Measurements from ENCODE around the gene SAG. TPM values are rescaled to one million over a fixed set of nuclear protein-coding genes. Genes with fewer than 3 reads are reported as not detected.

SAG gene
- total and polyA plus RNA-seq, 2 experiments from 2014 or later, result 0.47 TPM; not detected in 1

DNA sequence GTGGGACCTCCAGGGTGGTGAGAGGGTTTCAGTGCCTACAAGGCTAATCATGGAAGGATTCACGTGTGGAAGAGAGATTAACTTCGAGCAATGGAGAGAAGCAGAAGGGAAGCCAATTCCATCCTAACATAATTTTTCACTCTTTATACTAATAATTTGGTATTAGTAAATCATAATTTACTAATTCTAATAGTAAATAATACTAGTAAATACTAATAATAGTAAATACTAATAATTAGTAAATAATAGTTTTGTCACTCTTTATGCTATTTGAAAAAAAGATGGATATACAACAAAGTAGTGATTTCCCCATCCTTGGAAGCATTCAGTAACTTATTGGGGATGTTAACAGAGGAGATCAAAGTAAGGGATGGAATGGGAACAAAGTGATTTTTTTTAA is 6.4 kb upstream of the SAG start:
- no peaks in the 10 kb centered on the region for H3K9me2 ChIP-seq (replicated peaks; ENCODE audit: insufficient read depth)
- no peaks in the 10 kb centered on the region for H3K79me2 ChIP-seq
- no peaks in the 10 kb centered on the region for H3K4me1 ChIP-seq (ENCODE audit: insufficient read depth)
- H3K4me2 ChIP-seq, result no peak overlapping the region
- no peak overlapping the region for H3K4me3 ChIP-seq
- DNase-seq (ENCODE audit: low spot score), result no peak
- H3K9me3 ChIP-seq (ENCODE audit: low read depth), result no peaks in the 10 kb centered on the region
- no peaks in the 10 kb centered on the region for H3K27me3 ChIP-seq
- H4K20me1 ChIP-seq (ENCODE audit: insufficient read depth, poor library complexity, severe bottlenecking), result no peaks in the 10 kb centered on the region
- H2AFZ ChIP-seq, result no peak overlapping the region
- TF ChIP-seq EZH2 (IDR thresholded peaks at IDR 0.05; ENCODE audit: borderline replicate concordance) (no peak), EZH2phosphoT487 (IDR thresholded peaks at IDR 0.05; ENCODE audit: low read depth, severe bottlenecking, unreplicated experiment) (no peak)
- TF ChIP-seq, protein P1, sequence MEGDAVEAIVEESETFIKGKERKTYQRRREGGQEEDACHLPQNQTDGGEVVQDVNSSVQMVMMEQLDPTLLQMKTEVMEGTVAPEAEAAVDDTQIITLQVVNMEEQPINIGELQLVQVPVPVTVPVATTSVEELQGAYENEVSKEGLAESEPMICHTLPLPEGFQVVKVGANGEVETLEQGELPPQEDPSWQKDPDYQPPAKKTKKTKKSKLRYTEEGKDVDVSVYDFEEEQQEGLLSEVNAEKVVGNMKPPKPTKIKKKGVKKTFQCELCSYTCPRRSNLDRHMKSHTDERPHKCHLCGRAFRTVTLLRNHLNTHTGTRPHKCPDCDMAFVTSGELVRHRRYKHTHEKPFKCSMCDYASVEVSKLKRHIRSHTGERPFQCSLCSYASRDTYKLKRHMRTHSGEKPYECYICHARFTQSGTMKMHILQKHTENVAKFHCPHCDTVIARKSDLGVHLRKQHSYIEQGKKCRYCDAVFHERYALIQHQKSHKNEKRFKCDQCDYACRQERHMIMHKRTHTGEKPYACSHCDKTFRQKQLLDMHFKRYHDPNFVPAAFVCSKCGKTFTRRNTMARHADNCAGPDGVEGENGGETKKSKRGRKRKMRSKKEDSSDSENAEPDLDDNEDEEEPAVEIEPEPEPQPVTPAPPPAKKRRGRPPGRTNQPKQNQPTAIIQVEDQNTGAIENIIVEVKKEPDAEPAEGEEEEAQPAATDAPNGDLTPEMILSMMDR (IDR thresholded peaks at IDR 0.05; ENCODE audit: poor library complexity), result no peak
- no peak overlapping the region for H3K27ac ChIP-seq
- H3K36me3 ChIP-seq (replicated peaks; ENCODE audit: insufficient read depth, low read depth), result no peaks in the 10 kb centered on the region
- WGBS (ENCODE audit: low lambda C conversion rate, missing lambda C conversion rate), result 86% methylated on average over 2 of the region's 2 CpGs

DNA sequence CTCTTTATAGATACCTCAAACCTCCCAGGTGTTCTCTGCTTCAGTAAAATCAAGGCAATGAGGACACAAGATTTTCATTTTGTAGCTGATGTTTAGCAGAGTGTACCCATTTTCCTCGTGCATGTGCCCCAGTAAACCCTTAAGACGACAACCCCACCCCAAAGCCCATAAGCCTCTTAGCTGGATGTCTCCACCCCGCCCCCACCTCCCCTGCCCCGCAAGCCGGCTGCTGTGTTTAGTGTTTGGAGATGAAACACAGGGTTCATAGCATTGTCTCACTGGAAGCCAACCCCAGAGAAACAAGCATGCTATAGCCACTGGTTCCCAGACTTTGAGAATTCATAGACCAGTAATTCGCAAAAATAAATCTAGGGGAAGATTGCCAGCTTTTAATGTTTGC is 5.8 kb upstream of the SAG start:
- Histone ChIP-seq H2AFZ (no peak overlapping the region), H3K27me3 (no peaks in the 10 kb centered on the region), H3K4me3 (no peak overlapping the region), H3K36me3 (replicated peaks; ENCODE audit: insufficient read depth, low read depth) (no peaks in the 10 kb centered on the region), H4K20me1 (ENCODE audit: insufficient read depth, poor library complexity, severe bottlenecking) (no peaks in the 10 kb centered on the region), H3K4me2 (no peak overlapping the region), H3K79me2 (no peaks in the 10 kb centered on the region), H3K9me3 (ENCODE audit: low read depth) (no peaks in the 10 kb centered on the region), H3K27ac (no peak overlapping the region), H3K4me1 (ENCODE audit: insufficient read depth) (no peaks in the 10 kb centered on the region), H3K9me2 (replicated peaks; ENCODE audit: insufficient read depth) (no peaks in the 10 kb centered on the region)
- WGBS (ENCODE audit: low lambda C conversion rate, missing lambda C conversion rate), result 39% methylated on average over 4 of the region's 6 CpGs
- TF ChIP-seq, protein P1 (IDR thresholded peaks at IDR 0.05; ENCODE audit: poor library complexity), result no peak
- no peak for TF ChIP-seq EZH2phosphoT487 (IDR thresholded peaks at IDR 0.05; ENCODE audit: low read depth, severe bottlenecking, unreplicated experiment)
- no peak for TF ChIP-seq EZH2 (IDR thresholded peaks at IDR 0.05; ENCODE audit: borderline replicate concordance)
- DNase-seq (ENCODE audit: low spot score), result no peak

DNA sequence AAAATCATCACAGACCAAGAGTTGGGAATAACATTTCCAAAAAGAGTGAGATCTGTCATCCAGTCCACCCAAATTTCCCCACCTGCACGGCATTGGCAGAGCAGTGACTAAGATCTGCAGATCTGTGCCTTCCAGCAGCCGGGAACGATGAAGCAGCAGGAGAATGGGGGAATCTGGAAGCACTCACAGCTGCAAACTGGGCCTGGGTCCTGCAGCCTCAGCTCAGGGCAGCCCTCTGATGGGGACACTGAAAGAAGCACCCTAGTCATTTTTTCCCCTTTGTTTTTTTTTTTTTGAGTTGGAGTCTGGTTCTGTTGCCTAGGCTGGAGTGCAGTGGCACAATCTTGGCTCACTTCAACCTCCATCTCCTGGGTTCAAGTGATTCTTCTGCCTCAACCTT is 4.4 kb upstream of the SAG start:
- WGBS (ENCODE audit: low lambda C conversion rate, missing lambda C conversion rate), result 86% methylated on average over 3 of the region's 3 CpGs
- Histone ChIP-seq H4K20me1 (ENCODE audit: insufficient read depth, poor library complexity, severe bottlenecking) (no peaks in the 10 kb centered on the region), H3K36me3 (replicated peaks; ENCODE audit: insufficient read depth, low read depth) (no peaks in the 10 kb centered on the region), H3K4me1 (ENCODE audit: insufficient read depth) (no peaks in the 10 kb centered on the region), H3K27ac (no peak overlapping the region), H3K79me2 (no peaks in the 10 kb centered on the region), H3K4me3 (no peak overlapping the region), H2AFZ (no peak overlapping the region), H3K9me2 (replicated peaks; ENCODE audit: insufficient read depth) (no peaks in the 10 kb centered on the region), H3K9me3 (ENCODE audit: low read depth) (no peaks in the 10 kb centered on the region), H3K4me2 (no peak overlapping the region), H3K27me3 (no peaks in the 10 kb centered on the region)
- TF ChIP-seq EZH2 (IDR thresholded peaks at IDR 0.05; ENCODE audit: borderline replicate concordance) (no peak), EZH2phosphoT487 (IDR thresholded peaks at IDR 0.05; ENCODE audit: low read depth, severe bottlenecking, unreplicated experiment) (no peak)
- TF ChIP-seq, protein P1 (IDR thresholded peaks at IDR 0.05; ENCODE audit: poor library complexity), result no peak
- no peak for DNase-seq (ENCODE audit: low spot score)

All from hepatocyte (in vitro differentiated cells).